ENCODE results near the gene RSAD2. TPM values are rescaled to one million over a fixed set of nuclear protein-coding genes. Genes with fewer than 3 reads are reported as not detected.

RSAD2 gene
- total RNA-seq, 1 donor from 2014 or later, result 4.4 TPM

DNA sequence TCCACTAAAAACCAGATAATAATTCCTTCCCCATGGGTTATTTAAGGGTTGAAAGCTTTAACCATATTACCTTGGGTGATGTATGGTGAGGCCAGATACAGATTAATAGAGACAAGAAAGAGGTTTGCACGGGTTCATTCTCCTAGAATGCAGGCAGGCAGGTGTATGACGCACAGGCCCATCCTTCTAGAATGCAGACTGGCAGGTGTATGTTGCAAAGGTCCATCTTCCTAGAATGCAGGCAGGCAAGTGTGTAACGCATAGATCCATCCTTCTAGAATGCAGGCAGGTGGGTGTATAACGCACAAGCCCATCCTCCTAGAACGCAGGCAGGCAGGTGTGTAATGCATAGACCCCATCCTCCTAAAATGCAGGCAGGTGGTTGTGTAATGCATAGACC is 3.9 kb downstream of the RSAD2 start:
- Mint-ChIP-seq H3K36me3 (peaks cover 6% of the 10 kb centered on the region), H3K27ac (no peak overlapping the region), H3K9me3 (peaks cover 11% of the 10 kb centered on the region), H3K4me1 (peaks cover 22% of the 10 kb centered on the region), H3K27me3 (ENCODE audit: low read depth) (peaks cover 61% of the 10 kb centered on the region), H3K4me3 (no peak overlapping the region)
- TF ChIP-seq, protein P1, sequence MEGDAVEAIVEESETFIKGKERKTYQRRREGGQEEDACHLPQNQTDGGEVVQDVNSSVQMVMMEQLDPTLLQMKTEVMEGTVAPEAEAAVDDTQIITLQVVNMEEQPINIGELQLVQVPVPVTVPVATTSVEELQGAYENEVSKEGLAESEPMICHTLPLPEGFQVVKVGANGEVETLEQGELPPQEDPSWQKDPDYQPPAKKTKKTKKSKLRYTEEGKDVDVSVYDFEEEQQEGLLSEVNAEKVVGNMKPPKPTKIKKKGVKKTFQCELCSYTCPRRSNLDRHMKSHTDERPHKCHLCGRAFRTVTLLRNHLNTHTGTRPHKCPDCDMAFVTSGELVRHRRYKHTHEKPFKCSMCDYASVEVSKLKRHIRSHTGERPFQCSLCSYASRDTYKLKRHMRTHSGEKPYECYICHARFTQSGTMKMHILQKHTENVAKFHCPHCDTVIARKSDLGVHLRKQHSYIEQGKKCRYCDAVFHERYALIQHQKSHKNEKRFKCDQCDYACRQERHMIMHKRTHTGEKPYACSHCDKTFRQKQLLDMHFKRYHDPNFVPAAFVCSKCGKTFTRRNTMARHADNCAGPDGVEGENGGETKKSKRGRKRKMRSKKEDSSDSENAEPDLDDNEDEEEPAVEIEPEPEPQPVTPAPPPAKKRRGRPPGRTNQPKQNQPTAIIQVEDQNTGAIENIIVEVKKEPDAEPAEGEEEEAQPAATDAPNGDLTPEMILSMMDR (IDR thresholded peaks at IDR 0.05; ENCODE audit: unreplicated experiment), result no peak
- no peak for DNase-seq (ENCODE audit: low spot score in 2 of 2, unreplicated experiment in 2 of 2)

DNA sequence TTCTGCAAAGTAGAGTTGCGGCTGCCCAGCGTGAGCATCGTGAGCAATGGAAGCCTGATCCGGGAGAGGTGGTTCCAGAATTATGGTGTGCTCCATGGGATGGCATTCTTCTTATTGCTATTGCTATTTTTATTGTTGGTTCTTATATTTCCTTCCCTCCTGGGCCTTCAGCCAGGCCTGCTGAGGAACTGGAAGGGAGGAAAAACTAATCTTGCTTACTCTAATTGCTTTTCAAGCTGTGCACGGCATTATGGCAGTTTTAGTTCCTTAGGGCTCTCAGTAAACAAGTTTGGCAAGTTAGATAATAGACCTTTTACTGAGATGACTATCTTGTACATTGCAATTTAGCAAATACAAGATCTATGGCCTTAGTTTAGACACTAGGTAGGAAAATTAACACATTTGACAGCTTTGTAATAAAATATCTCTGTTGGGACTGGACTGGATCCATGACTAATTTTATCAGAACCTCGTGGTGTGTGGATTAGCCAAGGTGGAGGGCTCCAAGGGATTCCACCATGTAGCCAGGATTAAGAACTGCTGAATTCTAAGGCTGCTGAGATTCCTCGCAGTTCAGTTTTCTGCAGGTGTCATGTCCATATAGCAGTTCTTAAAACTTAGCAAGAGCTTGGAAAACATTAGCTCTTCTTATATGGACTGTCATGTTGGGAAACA is 6.0 kb downstream of the RSAD2 start:
- Mint-ChIP-seq H3K27me3 (ENCODE audit: low read depth) (peaks cover 47% of the 10 kb centered on the region), H3K36me3 (peaks cover 6% of the 10 kb centered on the region), H3K27ac (no peak overlapping the region), H3K4me1 (peaks cover 30% of the 10 kb centered on the region), H3K4me3 (no peak overlapping the region), H3K9me3 (peaks cover 11% of the 10 kb centered on the region)
- TF ChIP-seq, protein P1 (IDR thresholded peaks at IDR 0.05; ENCODE audit: unreplicated experiment), result no peak
- DNase-seq (ENCODE audit: low spot score in 2 of 2, unreplicated experiment in 2 of 2), result no peak

DNA sequence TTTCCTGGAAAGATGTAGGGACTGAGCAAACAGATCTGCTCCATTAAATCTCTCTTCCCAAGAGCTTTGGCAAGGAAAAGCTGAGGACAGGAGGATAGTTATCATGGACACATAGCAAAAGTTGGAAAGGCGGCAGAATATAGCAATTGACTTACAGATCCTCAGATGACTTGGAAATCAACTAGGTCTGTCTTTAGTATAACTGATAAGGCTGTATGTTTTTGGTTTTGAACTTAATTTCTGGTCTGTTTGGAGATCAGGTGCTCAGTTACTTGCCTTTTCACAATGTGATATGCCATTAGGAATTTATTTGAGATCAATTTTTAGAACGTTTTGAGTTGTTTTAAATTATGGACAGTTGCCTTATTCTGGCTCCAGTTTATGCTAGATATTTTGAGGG is 8.0 kb downstream of the RSAD2 start:
- DNase-seq (ENCODE audit: low spot score in 2 of 2, unreplicated experiment in 2 of 2), result no peak
- peaks cover under 1% of the 10 kb centered on the region for H3K9me3 Mint-ChIP-seq
- TF ChIP-seq, protein P1 (IDR thresholded peaks at IDR 0.05; ENCODE audit: unreplicated experiment), result no peak
- H3K4me3 Mint-ChIP-seq, result no peak overlapping the region
- H3K36me3 Mint-ChIP-seq, result peaks cover under 1% of the 10 kb centered on the region
- peaks cover 50% of the 10 kb centered on the region for H3K27me3 Mint-ChIP-seq (ENCODE audit: low read depth)
- peaks cover 30% of the 10 kb centered on the region for H3K4me1 Mint-ChIP-seq
- H3K27ac Mint-ChIP-seq, result no peak overlapping the region

DNA sequence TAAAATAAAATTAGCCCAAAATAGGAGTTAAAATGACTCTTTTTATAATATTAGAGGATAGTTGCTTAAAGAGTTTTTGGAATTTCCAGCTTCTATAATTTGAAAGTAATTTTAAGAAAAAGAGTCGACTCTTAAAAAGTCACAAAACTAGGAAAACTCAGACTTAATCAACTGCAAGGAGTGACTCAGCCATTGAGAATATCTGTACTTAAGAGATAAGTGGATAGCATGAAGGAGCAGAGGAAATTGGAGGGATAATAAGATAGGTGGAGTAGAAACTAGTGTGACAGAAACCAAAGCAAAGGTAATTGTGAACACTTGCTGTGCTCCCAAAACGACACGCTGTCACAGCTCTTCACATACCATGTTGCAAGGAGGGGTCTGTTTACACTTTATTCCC is 8.4 kb downstream of the RSAD2 start:
- DNase-seq (ENCODE audit: low spot score in 2 of 2, unreplicated experiment in 2 of 2), result no peak
- TF ChIP-seq, protein P1 (IDR thresholded peaks at IDR 0.05; ENCODE audit: unreplicated experiment), result no peak
- Mint-ChIP-seq H3K4me1 (peaks cover 28% of the 10 kb centered on the region), H3K27ac (no peak overlapping the region), H3K27me3 (ENCODE audit: low read depth) (peaks cover 48% of the 10 kb centered on the region), H3K36me3 (no peaks in the 10 kb centered on the region), H3K4me3 (no peak overlapping the region), H3K9me3 (no peaks in the 10 kb centered on the region)

DNA sequence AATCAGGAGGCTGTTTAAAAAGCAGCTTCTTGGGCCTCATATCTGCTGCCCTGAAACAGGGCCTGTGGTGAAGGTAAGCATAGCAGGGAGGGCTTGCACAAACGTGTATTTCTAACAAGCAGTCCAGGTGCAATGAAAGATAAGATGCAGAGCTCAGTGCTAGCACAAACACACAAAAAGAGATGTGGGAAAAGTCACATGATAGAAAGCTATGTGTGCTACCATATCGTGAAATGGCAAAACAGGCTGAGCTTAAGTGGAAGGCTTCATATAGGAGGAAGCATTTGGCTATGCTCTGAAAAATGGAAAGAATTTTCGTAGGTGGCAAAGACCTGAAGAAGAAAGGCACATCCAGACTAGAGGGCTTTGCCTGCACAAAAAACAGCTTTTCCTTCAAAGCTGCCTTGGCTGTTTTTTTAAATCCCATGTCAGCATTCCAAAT is 10.2 kb downstream of the RSAD2 start:
- no peak overlapping the region for H3K4me3 Mint-ChIP-seq
- no peaks in the 10 kb centered on the region for H3K36me3 Mint-ChIP-seq
- H3K27ac Mint-ChIP-seq, result no peak overlapping the region
- peaks cover 24% of the 10 kb centered on the region for H3K4me1 Mint-ChIP-seq
- H3K27me3 Mint-ChIP-seq (ENCODE audit: low read depth), result peaks cover 39% of the 10 kb centered on the region
- DNase-seq (ENCODE audit: low spot score in 2 of 2, unreplicated experiment in 2 of 2), result no peak
- H3K9me3 Mint-ChIP-seq, result no peaks in the 10 kb centered on the region
- TF ChIP-seq, protein P1 (IDR thresholded peaks at IDR 0.05; ENCODE audit: unreplicated experiment), result no peak
